NCI-H2196 (cell line): Measurements from ENCODE around the gene TLE3.

Experiments used
- DNase-seq: peaks from one replicate; lab custom pipeline; 2025; ENCODE audit not compliant: unreplicated experiment; lab: John Stamatoyannopoulos, UW

TLE3 gene

GRCh38 chr15:70099167-70099966 lies 1.6 kb upstream of the TLE3 start:
- peak; percentile 94 for DNase-seq

DNA sequence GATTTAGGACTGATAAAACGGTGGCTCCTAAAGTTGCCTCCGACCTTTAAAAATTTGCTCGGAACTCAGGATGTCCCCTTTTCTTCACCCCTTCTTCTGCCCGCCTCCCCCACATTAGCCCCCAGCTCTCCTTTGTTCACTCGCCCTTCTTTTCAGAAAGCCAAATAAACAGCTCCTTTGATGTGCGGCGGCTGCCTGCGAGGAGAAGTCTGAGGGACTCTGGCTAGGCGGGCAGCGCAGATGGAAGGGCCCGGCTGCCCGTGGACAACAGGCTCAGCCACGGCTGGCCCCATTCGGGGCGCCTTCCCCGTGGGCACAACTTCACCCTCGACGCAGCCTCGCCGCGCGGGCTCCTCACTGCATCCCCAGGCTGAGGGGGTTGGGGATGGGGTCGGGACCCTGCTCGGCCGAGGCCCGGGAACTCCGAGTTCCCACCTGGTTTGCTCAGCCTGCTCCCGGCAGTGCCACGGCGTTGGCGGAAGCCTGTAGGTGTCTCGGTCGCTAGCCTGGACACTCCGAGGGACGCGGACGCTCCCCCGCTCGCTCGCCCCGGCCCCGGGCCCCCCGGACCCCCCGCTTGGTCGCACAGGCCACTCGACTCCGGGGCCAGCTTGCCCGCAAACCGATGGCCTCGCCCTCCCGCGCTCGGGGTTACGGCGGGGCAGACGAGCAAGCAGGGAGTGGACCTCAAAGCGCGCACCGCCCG lies 897 bp upstream of the TLE3 start:
- peak; percentile 6 for DNase-seq

- no peak for DNase-seq
These were observed 390 bp upstream of the TLE3 start for GRCh38 chr15:70098153-70098460.

DNA sequence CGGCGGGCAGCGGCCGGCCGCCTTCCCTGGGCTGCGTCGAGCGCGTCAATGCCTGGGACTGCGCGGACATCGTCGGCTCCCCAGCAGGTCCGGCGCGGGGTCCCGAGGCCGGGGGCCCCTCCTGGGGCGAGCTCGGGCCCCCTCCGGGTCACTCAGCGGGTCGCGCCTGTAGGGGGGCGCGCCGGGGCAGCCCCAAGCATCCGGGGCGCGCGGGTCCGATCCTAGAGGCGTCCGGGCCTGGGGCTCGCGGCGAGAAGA lies 725 bp downstream of the TLE3 start:
- no peak for DNase-seq

GRCh38 chr15:70096215-70097062 lies 1.3 kb downstream of the TLE3 start:
- no peak for DNase-seq

GRCh38 chr15:70095408-70096214 lies 2.1 kb downstream of the TLE3 start:
- DNase-seq = no peak

- no peak for DNase-seq
These were observed 2.9 kb downstream of the TLE3 start for GRCh38 chr15:70094690-70095311.

DNA sequence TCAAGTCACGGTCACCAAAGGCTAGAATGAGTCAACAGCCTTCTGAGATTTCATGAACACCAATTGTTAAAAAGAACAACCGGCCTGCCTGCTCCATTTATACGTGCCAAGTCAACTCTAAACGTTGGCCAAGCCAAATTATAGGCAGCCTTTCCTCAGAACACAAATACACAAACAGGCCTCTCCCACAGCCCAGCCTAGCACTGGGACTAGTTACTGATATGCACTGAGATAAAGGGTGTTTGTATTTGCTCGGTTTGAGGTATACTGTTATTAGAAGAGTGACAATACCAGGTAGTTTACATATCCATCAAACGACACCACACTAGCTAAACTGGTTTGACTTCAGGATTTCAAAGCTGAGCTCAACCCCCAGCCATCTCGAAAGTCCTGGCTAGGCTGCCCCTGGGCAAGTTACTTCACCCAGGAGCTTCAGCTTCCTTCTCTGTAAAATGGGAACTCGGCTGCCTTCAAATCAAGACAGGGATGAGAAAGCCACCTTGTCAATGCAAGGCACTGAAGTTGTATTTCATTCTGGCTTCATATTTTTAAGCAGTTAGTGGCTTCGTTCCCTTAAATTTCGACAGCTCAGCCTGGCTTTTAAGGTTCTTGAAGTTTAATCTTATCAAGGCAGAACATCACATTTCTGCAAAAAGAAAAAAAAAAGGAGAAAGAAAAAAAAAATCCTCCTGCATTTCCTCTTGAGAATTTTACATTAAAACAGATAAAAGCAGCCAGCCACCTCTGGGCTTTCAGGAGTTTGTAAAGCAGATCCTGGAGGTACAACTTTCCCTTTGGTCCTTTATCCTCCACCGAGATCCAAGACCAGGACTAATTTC lies 4.0 kb downstream of the TLE3 start:
- DNase-seq = peak; percentile 32

DNA sequence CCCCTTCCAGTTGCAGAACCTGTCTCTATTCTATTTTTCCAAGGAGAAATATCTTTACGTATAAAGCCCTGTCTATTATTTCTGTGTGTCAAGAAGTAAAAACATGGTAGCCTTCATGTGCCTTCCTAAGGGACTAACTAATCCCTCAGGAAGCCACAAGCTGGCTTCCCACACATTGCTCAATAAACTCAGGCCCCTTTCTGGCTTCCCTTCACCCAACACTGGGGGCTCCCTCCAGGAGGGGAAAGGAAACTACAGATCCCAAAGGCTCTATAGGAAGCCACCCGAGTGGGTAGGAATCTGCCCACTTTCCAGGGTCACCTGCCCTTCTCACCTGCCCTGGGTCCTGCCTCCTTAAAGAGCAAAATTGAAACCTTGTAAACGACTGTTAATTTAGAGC lies 4.6 kb downstream of the TLE3 start:
- no peak for DNase-seq

GRCh38 chr15:70092464-70093027 lies 5.2 kb downstream of the TLE3 start:
- DNase-seq = no peak

- peak; percentile 65 for DNase-seq
These were observed 5.8 kb downstream of the TLE3 start for GRCh38 chr15:70091726-70092463.

- DNase-seq = no peak
These were observed 7.1 kb downstream of the TLE3 start for GRCh38 chr15:70090436-70091296.

GRCh38 chr15:70089692-70089971 lies 8.1 kb downstream of the TLE3 start:
- no peak for DNase-seq

DNA sequence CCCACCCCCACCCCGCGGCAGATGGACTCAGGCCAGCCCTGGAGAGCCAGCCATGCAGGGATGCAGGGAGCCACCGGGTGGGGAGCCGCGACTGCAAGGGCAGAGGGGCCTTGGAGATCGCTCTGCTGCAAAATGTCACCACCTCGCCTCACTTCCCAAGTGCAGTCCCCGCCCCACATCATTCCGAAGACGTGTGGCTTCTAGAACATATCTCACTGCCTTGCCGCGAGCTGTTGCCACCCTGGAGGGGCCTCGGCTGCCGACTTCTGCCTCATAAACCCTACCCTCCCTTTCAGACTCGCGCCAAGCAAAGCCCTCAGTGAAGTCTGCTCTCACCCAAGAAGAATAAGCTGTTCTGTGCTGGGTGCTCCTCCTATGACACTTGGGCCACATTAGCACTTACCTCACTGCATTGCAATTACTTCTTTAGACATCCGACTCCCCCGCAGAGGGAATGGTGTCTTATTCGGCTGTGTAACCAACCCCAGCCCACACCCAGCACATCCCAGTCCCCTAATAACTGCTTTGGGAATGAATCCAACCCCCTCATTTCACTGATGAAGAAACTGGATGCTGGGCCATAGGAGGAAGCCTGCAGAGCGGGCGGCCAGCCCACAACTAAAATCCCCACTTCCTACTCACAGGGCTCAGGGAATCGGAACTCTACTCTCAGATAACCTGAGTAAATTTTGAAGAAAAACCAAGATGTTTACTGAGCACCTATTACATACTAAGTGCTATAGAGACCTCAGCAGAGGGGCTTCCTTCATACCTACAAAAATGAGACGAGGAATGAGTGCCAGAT lies 8.6 kb downstream of the TLE3 start:
- DNase-seq = no peak

DNA sequence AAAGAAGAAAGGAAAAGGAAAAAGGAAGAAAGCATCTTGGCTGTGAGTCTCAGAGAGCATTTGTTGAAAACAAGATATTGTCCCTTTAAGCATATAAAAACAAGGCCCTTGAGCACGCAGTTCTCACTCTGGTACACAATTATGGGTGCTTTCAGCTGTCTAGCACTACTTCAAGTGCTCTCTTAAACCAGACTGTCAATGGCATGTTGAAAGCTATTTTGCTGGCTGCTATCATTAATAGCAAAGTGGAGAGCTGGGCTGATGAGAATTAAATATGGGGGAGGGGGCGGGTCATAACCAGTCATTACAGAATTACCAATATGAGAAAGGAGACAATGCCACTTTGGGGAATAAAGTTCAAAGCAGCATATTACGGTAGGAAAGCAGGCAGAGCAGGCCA lies 9.3 kb downstream of the TLE3 start:
- peak; percentile 12 for DNase-seq

GRCh38 chr15:70087708-70088352 lies 9.9 kb downstream of the TLE3 start:
- DNase-seq = no peak

GRCh38 chr15:70086636-70087035 lies 11.1 kb downstream of the TLE3 start:
- no peak for DNase-seq
